Smooth muscle cell (in vitro differentiated cells): ENCODE data around the gene C13orf46. TPM values are rescaled to one million over a fixed set of nuclear protein-coding genes. Genes with fewer than 3 reads are reported as not detected.

Source experiments
- DNase-seq: peaks from one replicate; lab custom pipeline; 2025; ENCODE audit not compliant: unreplicated experiment; lab: John Stamatoyannopoulos, UW
- H2AFZ ChIP-seq: fragments of 200-600 bp; sonication (generic); 2 replicates; pipeline ENCODE4 v1.6.0; 2016; ENCODE audit warnings: antibody characterized with exemption, low read depth, mild to moderate bottlenecking
- H3F3A ChIP-seq: fragments of 200-600 bp; sonication (generic); 2 replicates; pipeline ENCODE4 v1.6.0; 2017; ENCODE audit warnings: antibody characterized with exemption, low read depth
- H3K27ac ChIP-seq: fragments of 200-600 bp; sonication (generic); 2 replicates; pipeline ENCODE4 v1.5.1; 2016; ENCODE audit warnings: low read depth, mild to moderate bottlenecking
- H3K27me3 ChIP-seq: fragments of 200-600 bp; sonication (generic); 2 replicates; pipeline ENCODE4 v1.6.1; 2016; ENCODE audit warnings: low read depth, mild to moderate bottlenecking
- H3K36me3 ChIP-seq: fragments of 200-600 bp; sonication (generic); 2 replicates; pipeline ENCODE4 v1.5.1; 2016; ENCODE audit warnings: low read depth
- H3K4me1 ChIP-seq: fragments of 200-600 bp; sonication (generic); 2 replicates; pipeline ENCODE4 v1.5.1; 2016; ENCODE audit warnings: low read depth
- H3K4me2 ChIP-seq: fragments of 200-600 bp; sonication (generic); 2 replicates; pipeline ENCODE4 v1.6.0; 2016; ENCODE audit warnings: mild to moderate bottlenecking
- H3K4me3 ChIP-seq: fragments of 200-600 bp; sonication (generic); 2 replicates; pipeline ENCODE4 v1.5.1; 2016; ENCODE audit warnings: mild to moderate bottlenecking
- H3K79me2 ChIP-seq: fragments of 200-600 bp; sonication (generic); 2 replicates; pipeline ENCODE4 v1.6.0; 2016; ENCODE audit warnings: low read depth, mild to moderate bottlenecking
- H3K9ac ChIP-seq: fragments of 200-600 bp; sonication (generic); 2 replicates; pipeline ENCODE4 v1.6.0; 2016; ENCODE audit warnings: low read depth
- H3K9me3 ChIP-seq: fragments of 200-600 bp; sonication (generic); replicated peaks from 2 replicates; pipeline ENCODE4 v1.5.1; 2016; ENCODE audit warnings: low read depth
- H4K20me1 ChIP-seq: fragments of 200-600 bp; sonication (generic); 2 replicates; pipeline ENCODE4 v1.6.0; 2016; ENCODE audit warnings: low read depth
- CTCF ChIP-seq: fragments of 200-600 bp; sonication (generic); IDR thresholded peaks from 2 replicates; pipeline ENCODE4 v1.5.1; 2017; ENCODE audit warnings: borderline replicate concordance, mild to moderate bottlenecking, antibody characterized with exemption; ENCODE audit not compliant: insufficient read depth, poor library complexity, severe bottlenecking
- WGBS: methylation state at CpG from one replicate; pipeline ENCODE4 v1.1.7; 2016; ENCODE audit warnings: low lambda C conversion rate; 5-methylcytosine and 5-hydroxymethylcytosine counted together
- polyA plus RNA-seq: library from polyadenylated mRNA; unstranded; fragments of >200 nt; fragmentation: Nextera tagmentation; extraction: Ambion mirVana; gene quantifications from 2 replicates; pipeline ENCODE4 v1.2.1, GENCODE V29; 2016
- total RNA-seq: library from RNA; depleted of rRNA; stranded (reverse); fragments of >200 nt; gene quantifications from 2 replicates; pipeline ENCODE4 v1.2.3, GENCODE V29; 2014

C13orf46 gene
- total and polyA plus RNA-seq, 2 experiments from 2014 or later, result 0.26 to 5.8 TPM

DNA sequence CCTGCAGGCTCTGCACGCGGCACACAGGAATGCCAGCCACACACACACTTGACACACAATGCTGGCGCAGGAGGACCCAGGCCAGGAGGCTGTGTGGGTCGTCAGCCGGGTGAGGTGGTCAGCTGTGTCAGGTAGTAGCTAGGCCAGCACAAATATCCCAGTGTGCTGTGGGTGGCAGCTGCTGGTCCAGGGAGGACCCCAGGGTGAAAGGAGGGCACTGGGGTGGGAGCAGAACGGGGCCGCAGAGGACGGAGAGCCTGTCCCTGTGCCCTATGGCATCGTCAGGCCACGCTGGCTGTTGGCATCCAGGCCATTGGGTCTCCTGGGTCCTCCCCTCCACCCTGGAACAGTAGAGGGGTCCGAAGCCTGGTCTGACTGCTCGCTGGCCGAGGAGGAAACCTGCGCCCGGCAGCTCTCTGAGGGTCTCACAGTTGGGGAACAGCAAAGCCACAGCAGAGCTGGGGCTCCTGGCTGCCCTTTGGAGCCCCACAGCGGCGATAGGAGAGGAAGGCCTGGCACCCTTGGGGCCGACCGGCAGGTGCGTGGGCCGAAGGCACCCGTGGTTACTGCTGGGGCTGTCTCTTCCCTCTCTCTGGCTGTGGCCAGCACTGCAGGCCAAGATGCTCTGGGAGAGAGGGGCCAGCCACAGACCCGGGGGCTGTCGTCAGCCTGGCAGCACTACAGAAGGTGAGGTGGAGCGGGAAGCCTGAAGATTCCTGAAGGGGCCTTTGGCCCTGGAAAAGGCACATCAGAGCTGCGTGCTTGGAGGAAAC is 27.3 kb downstream of the C13orf46 start:
- no peaks in the 10 kb centered on the region for H3K9me3 ChIP-seq
- no peaks in the 10 kb centered on the region for H4K20me1 ChIP-seq
- 93% methylated on average over 25 of the region's 26 CpGs for WGBS
- no peaks in the 10 kb centered on the region for H3K79me2 ChIP-seq
- H3K9ac ChIP-seq, result no peak overlapping the region
- no peak overlapping the region for H3K4me3 ChIP-seq
- no peaks in the 10 kb centered on the region for H3K4me1 ChIP-seq
- TF ChIP-seq CTCF, result no peak
- no peaks in the 10 kb centered on the region for H3K27me3 ChIP-seq
- H3K27ac ChIP-seq, result no peak overlapping the region
- H3K36me3 ChIP-seq, result no peaks in the 10 kb centered on the region
- H3F3A ChIP-seq, result no peaks in the 10 kb centered on the region
- no peak overlapping the region for H3K4me2 ChIP-seq
- DNase-seq, result no peak
- no peak overlapping the region for H2AFZ ChIP-seq

DNA sequence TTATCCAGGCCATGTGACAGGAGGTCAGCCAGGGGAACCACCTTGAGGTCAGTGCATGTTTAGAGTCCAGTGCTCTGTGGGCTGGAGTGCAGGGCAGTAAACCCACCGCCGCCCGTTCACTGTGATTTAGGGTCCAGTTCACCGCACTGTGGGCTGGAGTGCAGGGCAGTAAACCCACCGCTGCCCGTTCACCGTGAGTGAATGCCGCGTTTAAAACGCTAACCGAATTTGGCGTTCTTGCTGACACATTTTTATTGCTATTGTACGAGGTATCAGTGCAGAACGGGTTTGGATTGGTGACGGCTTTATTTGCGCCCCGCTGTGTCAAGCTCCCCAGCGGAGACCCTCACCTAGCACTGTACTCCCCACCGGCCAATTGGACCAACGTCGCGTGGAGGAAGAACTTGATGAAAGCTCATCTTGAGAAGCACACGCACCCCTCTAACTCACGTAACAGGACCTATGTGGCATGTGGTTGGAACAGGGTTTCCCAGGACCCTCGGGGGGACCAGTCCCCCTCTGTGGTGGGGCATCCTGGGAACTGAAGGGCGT is 27.9 kb downstream of the C13orf46 start:
- no peak overlapping the region for H3K9ac ChIP-seq

GRCh38 chr13:113943821-113944565 is 29.9 kb downstream of the C13orf46 start:
- H3K9me3 ChIP-seq, result no peaks in the 10 kb centered on the region
- no peaks in the 10 kb centered on the region for H3K36me3 ChIP-seq
- no peak overlapping the region for H3K27ac ChIP-seq
- H2AFZ ChIP-seq, result no peak overlapping the region
- H3F3A ChIP-seq, result no peaks in the 10 kb centered on the region
- H3K9ac ChIP-seq, result no peak overlapping the region
- no peaks in the 10 kb centered on the region for H3K79me2 ChIP-seq
- no peaks in the 10 kb centered on the region for H3K4me1 ChIP-seq
- no peak for TF ChIP-seq CTCF
- WGBS, result 96% methylated on average over 19 of the region's 19 CpGs
- H3K4me2 ChIP-seq, result no peak overlapping the region
- H4K20me1 ChIP-seq, result no peaks in the 10 kb centered on the region
- no peak for DNase-seq
- H3K4me3 ChIP-seq, result no peak overlapping the region
- no peaks in the 10 kb centered on the region for H3K27me3 ChIP-seq

More for the DNA sequence above, 27.9 kb downstream of the C13orf46 start:
- Histone ChIP-seq H3K4me2 (no peak overlapping the region), H3K79me2 (no peaks in the 10 kb centered on the region), H3K9me3 (no peaks in the 10 kb centered on the region), H3F3A (no peaks in the 10 kb centered on the region), H3K27me3 (no peaks in the 10 kb centered on the region), H3K4me3 (no peak overlapping the region), H3K36me3 (no peaks in the 10 kb centered on the region), H2AFZ (no peak overlapping the region), H4K20me1 (no peaks in the 10 kb centered on the region), H3K4me1 (no peaks in the 10 kb centered on the region), H3K27ac (no peak overlapping the region)
- TF ChIP-seq CTCF, result no peak
- 96% methylated on average over 26 of the region's 26 CpGs for WGBS
- no peak for DNase-seq
